GM20431 (cell line): ENCODE measurements around the gene CLHC1.
"Not testable (repeated sequence)": the region's sequence is repeated elsewhere in the genome, so short reads cannot be mapped to it uniquely, and the experiment has no call there.

Experiments
- in situ Hi-C: fragments of 300-500 bp; cut with MseI, MboI; formaldehyde crosslinking; loops from one replicate; pipeline ENCODE4 v1.15.0; 2020; ENCODE audit warnings: low sequenced_read_pairs; ENCODE audit not compliant: unreplicated experiment

CLHC1 gene

DNA sequence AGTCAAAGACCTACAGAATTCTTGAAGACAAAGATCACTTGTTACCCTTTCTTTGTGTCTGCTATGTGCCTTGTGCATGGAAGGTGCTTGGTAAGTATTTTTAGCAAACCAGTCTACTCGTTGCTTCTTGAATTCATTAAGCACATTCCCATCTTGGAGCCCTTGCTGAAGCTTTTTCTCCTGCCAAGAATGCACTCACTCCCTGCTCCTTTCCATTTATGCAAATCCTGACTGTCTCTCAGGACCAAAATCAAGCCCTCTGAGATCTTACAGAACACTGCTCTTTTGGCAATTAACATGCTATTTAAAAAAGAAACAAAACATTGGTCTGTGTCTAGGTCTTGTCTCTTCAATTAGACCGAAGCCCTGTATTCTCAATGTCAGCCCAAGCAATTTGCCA lies 75.8 kb downstream of the CLHC1 start:
- in situ Hi-C loops: loop anchor here (25.0 kb wide), 1 partner anchor 269 kb away; no protein-coding TSS in a partner anchor

DNA sequence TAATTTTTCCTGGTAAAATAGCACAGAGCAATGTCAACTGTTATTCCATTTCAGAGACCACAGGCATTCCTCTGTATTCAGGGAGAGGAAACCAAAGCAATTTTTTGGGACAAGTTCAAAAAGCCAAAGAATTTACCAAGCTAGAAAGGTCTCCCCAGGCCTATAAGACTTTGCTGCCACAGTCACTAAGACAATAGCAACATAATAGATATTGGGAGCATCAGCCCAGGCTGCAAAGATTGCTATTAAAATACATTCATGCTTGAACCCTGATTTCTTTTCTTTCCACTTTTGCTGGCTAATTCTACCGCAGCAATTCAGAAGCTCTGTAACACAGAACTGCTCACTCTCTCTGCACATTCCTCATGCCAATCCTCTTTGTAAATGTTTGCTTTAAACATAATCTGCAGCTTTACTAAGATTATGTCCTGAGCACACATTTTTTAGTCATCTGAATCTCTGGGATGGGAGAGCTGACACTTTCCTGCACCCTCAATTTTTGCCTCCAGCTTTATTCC lies 76.3 kb downstream of the CLHC1 start:
- in situ Hi-C loops: loop anchor here (25.0 kb wide), 1 partner anchor 269 kb away; no protein-coding TSS in a partner anchor

DNA sequence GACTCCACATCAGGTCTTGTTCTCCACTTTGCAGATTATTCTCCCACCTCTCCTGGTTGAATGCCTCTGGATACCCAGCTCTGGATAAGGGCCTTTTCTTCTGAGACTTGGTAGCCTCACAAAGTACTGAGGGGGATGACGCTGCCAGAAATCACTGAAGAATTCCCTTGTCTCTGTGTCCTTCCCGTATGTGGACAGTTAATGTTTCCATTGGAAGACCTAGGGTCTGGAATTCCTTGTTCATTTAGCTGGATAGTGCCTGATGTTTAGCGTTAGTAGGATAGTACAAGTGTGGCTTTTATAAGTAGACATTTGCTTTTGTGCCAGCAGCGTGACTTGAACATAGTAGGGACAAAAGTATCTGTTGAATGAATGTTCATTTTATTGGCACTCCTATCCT lies 76.9 kb downstream of the CLHC1 start:
- in situ Hi-C loops: loop anchor here (25.0 kb wide), 1 partner anchor 268 kb away; no protein-coding TSS in a partner anchor

DNA sequence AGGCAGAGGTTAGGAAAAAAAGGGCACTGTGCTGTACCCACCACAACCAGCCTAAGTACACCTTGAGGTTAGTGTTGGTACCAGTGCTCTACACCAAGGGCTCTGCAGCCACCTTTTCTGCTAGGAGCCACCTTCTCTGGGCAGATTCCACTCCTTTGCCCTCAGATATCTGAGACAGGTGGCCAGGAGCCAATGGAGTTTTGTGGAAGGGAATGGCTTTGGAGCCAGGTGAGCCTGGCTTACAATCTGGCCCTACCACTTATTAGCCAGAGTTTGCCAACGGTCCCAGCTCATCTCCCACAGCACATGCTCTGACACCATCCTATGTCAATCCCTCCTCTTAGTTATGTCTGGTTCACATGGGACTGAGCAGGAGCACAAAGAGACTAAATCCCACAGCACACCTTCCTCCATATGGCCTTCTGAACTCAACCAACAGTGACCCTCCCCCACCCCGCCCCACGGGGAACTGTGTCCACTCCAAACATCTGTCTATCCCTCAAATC lies 77.5 kb downstream of the CLHC1 start:
- in situ Hi-C loops: loop anchor here (25.0 kb wide), 1 partner anchor 267 kb away; no protein-coding TSS in a partner anchor

DNA sequence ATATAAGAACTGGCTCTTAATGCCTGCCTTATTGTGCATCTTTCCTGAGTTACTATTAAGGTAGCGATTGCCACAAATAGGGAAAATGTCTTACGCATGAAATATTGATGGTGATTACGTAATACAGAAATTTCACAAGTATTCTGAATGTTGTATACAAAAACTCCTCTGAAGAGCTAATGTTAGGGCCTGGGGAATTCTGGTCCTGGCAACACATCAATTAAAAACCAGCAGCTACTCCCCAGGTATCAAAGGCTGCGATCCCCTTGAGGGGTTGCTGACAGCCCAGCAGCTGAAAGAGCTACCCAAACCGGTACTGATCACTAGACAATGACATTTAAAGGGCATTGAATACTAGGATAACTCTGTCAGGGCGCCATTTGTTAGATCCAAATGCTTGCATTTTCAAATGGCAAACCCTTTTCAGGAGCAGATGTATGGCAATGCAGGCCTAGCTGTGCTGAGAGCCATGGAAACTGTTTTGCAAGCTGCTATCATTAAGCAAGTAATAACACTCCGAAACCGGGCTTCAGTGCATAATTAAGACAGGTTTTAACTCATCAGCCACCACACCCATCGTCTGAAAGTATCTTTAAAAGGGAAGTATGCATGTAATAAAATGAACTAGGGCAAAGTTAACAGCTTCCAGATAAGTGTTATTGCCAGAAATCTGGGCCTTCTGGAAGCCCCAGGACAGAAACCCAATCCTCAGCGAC lies 78.4 kb downstream of the CLHC1 start:
- in situ Hi-C loops: loop anchor here (25.0 kb wide), 1 partner anchor 266 kb away; no protein-coding TSS in a partner anchor

DNA sequence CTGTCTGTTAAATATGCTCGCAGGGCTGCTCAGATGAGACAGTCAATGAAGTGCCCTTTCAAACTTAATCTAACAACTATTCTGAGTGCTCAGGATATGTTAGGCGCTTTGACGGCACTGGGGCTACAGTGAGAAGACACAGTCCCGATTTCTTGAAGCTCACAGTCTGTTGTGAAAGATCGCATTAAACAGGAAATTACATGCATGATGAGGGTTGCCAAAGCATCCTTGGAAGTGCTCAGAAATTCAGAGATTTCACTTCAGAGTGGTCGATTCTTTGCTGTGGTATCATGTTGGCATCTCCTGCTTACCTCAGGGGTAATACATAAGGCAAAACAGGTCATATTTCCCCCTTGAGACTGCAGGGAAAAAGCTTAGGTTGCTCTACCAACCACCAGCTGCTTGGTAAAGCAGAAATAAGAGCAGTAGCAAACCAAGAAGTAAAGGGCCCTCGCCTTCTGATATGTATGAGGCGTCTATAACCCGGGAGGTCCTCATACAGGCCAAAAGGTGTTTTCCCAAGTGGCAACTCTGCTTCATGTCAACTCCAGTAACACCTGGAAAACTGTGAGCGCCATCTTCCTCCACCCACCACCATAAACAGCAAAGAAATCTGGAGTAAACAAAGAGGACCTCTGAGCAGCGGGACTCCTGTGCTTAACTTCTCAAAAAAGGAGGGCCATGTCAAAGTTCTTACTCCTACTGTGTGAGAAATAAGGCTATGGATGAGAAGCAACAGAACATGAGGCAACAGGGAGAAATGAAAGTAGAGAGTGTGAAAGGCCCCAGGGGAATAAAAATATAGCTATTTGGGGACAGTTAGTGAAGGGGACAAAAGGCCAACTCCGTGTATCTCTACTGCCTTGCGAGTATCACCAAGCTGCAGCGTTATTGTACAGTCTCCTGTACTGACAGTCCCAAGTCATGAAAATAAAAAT lies 79.3 kb downstream of the CLHC1 start:
- in situ Hi-C loops: loop anchor here (25.0 kb wide), 1 partner anchor 265 kb away; no protein-coding TSS in a partner anchor

DNA sequence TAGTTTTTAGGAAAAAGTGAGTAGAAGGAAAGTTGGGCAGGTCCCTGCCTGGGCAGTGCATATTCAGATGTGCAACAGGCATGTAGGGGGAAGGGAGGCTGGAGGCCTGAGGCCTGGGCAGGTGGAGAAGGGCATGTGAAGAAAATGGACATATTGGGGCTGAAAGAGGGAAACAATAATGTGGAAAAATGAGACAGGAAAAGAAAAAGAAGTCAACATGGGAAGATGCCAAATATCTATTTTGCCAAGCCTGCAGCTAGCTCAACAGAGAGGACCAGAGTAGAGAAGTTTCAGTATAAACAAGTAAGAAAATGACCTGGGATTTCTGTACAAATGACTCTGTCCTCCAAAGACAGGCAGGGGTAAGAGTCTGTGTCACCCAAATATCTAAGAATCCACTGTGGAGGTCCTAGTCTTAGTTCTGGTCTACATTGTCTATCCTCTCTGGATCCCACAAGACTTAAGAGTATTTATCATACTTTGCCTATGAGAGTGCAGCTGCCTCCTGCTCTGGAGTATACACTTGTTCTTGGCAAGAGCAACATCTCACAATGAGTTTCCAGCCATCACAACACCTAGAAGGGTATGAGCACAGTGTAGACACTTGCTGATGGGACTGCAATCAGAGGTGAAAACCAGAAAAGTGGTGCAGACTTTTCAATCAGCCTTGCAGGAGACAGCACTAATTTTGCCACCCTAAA lies 80.2 kb downstream of the CLHC1 start:
- in situ Hi-C loops: loop anchor here (25.0 kb wide), 1 partner anchor 265 kb away; no protein-coding TSS in a partner anchor

DNA sequence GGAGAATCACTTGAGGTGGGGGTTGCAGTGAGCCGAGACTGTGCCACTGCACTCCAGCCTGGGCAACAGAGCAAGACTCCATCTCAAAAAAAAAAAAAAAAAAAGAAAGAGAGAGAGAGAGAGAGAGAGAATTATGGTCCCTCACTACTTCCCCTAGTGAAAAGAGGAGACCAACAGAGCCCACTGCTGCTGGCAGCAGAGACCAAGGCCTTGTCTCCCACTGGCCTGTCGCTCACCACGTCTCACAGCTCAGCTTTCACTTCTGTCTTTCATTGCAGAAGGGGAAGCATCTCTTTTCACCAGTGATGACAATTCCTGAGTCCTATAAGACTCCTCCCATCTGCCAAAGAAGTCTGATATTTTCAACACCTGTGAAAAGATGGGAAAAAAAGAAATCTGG lies 81.3 kb downstream of the CLHC1 start:
- in situ Hi-C loops: loop anchor here (25.0 kb wide), 1 partner anchor 264 kb away; no protein-coding TSS in a partner anchor

DNA sequence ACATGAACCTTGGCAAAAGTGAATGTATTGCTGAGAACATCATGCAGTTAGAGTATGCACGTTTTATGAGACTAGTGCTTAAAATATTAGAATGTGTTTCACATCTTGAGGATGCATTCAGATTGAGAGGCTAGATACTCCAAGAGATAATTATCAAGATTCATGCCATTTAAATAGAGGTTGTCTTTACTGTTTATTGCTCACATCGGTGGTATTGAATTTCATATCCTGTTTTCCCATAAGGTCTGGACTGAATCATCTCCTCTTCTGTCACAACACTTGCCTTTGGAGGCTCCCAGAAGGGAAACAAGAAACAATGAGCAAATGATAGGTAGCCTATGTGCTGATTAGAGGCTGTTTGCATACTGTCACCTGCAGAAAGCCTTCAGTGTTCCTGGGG lies 83.8 kb downstream of the CLHC1 start:
- in situ Hi-C loops: no loop called here

DNA sequence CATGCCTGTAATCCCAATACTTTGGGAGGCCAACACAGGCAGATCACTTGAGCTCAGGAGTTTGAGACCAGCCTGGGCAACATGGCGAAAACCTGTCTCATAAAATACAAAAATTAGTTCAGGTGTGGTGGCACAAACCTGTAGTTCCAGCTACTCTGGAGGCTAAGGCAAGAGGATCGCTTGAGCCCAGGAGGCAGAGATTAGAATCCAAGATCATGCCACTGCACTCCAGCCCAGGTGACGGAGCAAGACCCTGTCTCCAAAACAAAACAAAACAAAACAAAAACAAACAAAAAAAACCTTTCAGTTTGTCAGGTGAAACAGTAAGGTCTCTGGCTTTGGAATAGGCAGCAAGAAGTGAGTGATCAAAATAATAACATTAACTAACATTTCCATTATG lies 84.6 kb downstream of the CLHC1 start:
- in situ Hi-C loops: no loop called here

DNA sequence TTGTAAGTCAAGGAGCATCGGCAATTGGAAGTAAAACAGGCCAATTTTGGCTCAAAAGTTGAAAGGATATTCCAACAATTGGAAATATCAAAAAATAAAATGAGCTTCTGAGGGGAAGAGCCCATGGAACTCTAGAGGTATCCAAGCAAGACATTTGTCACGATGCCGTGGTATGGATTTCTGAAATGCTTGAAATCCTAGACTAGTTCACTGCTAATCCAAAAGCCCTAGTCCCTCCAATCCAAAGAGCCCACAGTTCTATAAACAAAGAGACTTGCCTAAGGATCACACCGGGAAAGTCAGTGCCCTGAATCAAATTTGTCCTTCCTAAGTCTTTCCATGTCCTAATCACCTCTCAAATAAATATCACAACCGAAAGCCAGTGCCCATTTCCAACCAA lies 85.1 kb downstream of the CLHC1 start:
- in situ Hi-C loops: no loop called here

DNA sequence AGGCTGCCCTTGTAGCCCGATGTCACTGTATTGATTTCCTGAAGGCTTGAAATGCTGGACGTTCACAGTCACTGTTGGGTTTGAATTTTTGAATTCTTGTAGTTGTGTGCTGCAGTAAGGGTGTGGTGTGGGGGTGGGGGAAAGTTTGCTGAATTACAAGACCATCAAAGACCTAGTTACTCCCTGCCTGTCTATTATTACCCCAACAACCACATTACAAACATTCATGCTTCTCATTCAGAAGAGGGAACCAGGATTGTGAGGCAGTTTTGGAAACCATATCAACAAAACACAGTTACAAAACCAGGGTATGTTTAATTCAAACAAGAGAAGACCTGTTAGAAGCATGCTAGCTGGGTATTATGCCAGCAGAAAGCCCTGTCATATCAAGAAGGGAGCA lies 85.8 kb downstream of the CLHC1 start:
- in situ Hi-C loops: no loop called here

DNA sequence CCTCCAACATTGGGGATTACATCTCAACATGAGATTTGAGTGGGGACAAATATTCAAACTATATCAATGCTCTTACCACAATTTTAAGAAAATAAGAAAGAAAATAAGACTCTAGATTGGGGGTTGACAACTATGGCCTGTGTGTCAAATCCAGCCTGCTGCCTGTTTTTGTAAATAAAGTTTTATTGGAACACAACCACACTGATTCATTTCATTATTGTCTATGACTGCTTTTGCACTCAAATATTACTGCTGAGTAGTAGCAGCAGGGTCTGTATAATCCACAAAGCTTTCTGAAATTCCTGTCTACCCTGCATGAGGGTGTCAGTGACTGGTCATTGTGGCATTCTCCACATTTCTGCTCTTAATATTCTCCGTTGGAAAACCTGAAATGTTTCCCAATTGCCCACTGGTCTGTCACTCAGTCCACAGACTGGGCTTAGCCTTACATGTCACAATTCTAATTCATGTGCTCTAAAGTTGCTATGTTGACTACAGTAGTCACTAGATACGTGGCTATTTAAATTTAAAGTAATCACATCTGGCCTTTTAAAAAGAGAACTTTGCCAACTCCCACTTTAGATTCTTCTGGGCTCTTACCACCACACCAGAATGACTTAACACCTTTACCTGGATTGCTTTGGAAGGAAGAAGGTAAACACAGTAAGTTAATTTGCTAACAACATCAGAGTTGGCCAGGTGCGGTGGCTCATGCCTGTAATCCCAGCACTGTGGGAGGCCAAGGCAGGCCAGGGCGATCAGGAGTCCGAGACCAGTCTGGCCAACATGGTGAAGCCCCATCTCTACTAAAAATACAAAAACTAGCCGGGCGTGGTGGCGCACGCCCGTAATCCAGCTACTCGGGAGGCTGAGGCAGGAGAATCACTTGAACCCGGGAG lies 86.9 kb downstream of the CLHC1 start:
- in situ Hi-C loops: no loop called here

DNA sequence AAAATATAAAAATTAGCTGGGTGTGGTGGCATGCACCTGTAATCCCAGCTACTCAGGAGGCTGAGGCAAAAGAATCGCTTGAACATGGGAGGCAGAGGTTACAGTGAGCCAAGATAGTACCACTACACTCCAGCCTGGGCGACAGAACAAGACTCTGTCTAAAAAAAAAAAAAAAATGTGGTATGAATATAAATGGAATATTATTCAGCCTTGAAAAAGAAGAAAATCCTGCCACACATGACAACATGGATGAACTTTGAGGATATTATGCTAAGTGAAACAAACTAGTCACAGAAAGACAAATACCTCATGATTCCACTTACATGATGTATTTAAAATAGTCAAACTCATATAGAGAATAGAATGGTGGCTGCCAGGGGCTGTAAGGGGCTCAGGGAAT lies 88.4 kb downstream of the CLHC1 start:
- in situ Hi-C loops: not testable (repeated sequence)

DNA sequence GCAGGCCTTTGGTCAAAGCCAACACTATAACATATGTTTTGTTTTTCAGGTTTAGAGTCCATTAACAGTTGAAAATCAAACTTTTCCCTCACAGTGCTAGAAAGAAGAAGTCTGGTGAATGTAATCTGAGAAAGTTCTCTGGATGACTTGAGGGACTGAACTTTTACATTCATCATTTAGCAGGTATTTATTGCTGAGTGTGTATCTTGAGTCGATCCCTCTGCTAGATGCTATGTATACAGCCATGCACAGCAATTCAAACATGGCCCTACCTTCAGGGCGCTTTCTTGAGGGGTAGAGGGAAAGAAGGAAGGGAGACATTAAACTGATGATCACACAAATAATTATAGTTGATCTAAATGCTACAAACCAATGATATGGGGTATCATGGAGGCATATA lies 89.6 kb downstream of the CLHC1 start:
- in situ Hi-C loops: no loop called here

DNA sequence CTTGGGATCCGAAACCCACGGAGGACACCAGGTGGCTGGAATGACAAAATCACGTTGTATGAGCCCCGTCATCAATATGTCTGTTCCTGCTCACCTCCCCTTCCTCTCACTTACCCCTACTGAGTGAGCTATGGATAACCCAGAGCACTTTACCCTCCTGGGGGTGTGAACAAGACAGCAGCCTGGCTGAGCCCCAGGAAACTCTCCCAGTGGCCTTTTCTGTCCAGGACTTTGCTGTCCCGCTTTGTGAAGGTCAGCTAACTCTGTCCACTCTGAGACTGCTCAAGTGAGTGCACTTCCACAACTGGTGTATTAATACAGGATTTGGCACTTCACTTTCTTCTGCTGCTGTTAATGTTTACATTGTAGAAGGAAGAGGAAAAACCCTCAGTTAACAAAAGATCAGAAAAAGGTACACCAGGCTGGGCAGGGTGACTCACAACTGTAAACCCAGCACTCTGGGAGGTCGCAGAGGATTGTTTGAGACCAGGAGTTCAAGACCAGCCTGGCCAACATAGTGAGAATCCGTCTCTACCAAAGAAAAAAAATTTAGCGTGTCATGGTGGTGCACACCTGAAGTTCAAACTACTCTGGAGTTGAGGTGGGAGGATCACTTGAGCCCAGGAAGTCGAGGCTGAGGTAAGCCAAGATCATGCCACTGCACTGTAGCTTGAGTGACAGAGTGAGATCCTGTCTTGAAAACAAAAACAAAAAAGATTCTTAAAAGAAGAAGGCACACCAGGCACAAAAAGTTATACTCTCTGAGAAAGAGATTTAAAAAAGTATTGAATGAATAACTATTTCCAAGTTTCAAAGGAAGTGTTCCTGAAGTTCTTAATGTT lies 90.3 kb downstream of the CLHC1 start:
- in situ Hi-C loops: no loop called here

DNA sequence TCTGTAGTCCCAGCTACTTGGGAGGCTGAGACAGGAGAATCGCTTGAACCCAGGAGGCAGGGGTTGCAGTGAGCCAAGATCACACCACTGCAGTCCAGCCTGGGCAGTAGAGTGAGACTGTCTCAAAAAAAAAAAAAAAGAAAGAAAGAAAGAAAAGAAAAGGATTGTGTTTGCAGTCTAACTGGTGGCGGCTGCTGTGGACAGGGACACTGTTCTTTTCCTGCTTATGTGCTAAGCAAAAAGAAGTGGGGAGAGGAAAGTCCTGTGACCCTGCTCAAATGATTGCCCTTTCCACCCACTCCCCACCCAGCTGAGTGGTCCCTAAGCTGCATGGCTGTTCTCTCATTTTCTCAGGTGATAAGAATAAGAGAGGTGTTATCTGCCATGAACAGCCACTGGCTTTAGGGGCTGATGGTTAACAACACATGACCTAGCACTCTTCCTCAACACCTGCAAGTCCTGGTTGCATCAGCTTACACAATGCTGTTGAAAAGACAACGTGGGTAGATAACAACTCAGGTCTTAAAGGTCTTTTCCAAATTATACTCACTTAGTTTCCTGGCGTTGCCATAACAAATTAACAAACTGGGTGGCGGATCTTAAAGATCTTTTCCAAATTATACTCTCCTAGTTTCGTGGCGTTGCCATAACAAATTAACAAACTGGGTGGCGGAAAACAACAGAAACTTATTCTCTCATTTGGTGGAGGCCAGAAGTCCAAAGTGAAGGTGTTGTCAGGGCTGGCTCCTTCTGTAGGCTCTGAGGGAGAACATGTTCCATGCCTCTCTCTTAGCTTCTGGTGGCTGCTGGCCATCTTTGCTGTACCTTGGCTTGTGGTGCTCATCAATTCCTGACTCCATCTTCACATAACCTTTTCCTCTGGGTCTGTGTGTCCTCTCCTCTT lies 91.5 kb downstream of the CLHC1 start:
- in situ Hi-C loops: no loop called here
